ENCODE data around the gene MYBBP1A.

MYBBP1A gene

GRCh38 chr17:4505187-4505586 is 50.0 kb downstream of the MYBBP1A start:
- in situ Hi-C loops (cut with MboI; ENCODE audit: low sequenced_read_pairs) = no loop called here

- in situ Hi-C loops (cut with MboI; ENCODE audit: low sequenced_read_pairs) = no loop called here
Observed at GRCh38 chr17:4504188-4504587, 51.0 kb downstream of the MYBBP1A start.

- in situ Hi-C loops (cut with MboI; ENCODE audit: low sequenced_read_pairs) = no loop called here
Observed at GRCh38 chr17:4503283-4504025, 51.7 kb downstream of the MYBBP1A start.

- in situ Hi-C loops (cut with MboI; ENCODE audit: low sequenced_read_pairs) = no loop called here
Observed at GRCh38 chr17:4502466-4503154, 52.6 kb downstream of the MYBBP1A start.

- in situ Hi-C loops (cut with MboI; ENCODE audit: low sequenced_read_pairs) = no loop called here
Observed at GRCh38 chr17:4501295-4501949, 53.8 kb downstream of the MYBBP1A start.

GRCh38 chr17:4500191-4500571 is 55.0 kb downstream of the MYBBP1A start:
- in situ Hi-C loops (cut with MboI; ENCODE audit: low sequenced_read_pairs) = no loop called here

GRCh38 chr17:4499431-4500190 is 55.6 kb downstream of the MYBBP1A start:
- in situ Hi-C loops (cut with MboI; ENCODE audit: low sequenced_read_pairs) = no loop called here

GRCh38 chr17:4498461-4499397 is 56.5 kb downstream of the MYBBP1A start, which contains the start of gene SPNS2:
TSS of gene SPNS2 (plus strand) at chr17:4498881. CDS start at chr17:4499048, 167 bp downstream.
- in situ Hi-C loops (cut with MboI; ENCODE audit: low sequenced_read_pairs) = no loop called here

- in situ Hi-C loops (cut with MboI; ENCODE audit: low sequenced_read_pairs) = no loop called here
Observed at GRCh38 chr17:4497101-4497824, 57.9 kb downstream of the MYBBP1A start.

- in situ Hi-C loops (cut with MboI; ENCODE audit: low sequenced_read_pairs) = no loop called here
Observed at GRCh38 chr17:4492721-4493561, 62.2 kb downstream of the MYBBP1A start.

GRCh38 chr17:4490637-4491061 is 64.5 kb downstream of the MYBBP1A start:
- in situ Hi-C loops (cut with MboI; ENCODE audit: low sequenced_read_pairs) = no loop called here

GRCh38 chr17:4490109-4490591 is 65.0 kb downstream of the MYBBP1A start:
- in situ Hi-C loops (cut with MboI; ENCODE audit: low sequenced_read_pairs) = no loop called here

- in situ Hi-C loops (cut with MboI; ENCODE audit: low sequenced_read_pairs) = no loop called here
Observed at GRCh38 chr17:4488989-4489595, 66.1 kb downstream of the MYBBP1A start.
